ENCODE data around the gene LGALS9.
"Not testable (repeated sequence)": the region's sequence is repeated elsewhere in the genome, so short reads cannot be mapped to it uniquely, and the experiment has no call there.

Gene LGALS9

DNA sequence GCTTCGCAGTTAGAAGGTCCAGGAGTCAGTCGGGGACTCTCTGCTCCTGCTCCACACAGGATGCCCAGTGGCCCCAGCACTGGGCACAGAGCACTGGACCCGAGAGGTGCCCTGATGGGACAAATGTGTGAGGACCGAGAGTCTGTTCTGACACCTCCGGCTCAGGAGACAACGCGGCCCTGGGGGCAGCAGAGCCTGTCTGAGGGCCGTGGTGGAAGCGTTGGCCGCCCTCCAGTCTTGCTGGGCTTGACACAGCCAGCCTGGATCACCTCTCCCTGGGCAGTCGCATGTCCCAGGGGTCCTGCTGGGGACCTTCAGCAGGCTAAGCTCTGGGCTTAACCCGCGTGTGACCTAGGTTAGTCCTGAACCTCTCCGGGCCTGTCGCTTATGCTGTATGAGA, 23.1 kb downstream of the LGALS9 start:
- DNase-seq (ENCODE audit: low read depth, low spot score), result no peak

DNA sequence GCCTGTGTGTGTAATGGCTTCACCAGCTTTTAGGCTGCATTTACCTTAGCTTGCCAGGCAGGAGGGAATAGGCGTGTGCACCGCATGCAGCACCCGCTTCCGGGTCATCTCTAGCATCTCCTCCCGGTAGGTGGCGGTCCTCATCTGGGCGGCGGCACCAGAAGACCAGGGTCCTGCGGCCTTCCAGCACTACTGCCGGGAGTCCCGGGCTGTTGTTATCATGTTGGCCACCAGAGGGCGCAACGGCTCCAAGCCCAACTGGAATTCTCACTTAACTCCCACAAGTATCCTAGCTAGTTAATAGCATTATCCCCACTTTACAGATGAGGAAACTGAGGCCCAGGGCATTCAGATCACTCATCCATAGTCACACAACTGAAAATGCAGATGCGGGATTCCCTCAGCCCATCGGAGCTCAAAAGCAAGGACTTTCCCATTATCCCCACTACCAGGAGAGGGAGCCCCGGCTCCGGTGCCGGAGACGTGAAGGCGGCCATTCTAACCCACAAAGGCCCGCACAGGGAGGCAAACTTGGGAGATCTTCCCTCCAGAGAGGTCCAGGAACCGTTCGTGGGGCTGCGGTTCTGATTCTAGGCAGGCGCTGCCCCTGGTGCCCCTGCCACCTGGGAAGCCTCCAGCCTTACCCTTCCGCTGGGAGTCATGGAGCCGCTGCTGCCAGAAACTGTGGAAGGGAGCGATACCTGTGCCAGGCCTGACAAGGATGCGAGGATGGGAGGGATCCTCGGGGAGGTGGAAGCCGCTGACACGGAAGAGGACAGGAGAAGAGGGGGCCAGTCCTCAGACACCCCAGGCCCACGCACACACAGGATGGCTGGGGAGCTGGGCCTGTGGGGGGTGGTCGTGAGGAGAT, 23.9 kb downstream of the LGALS9 start:
- DNase-seq (ENCODE audit: low read depth, low spot score), result no peak

DNA sequence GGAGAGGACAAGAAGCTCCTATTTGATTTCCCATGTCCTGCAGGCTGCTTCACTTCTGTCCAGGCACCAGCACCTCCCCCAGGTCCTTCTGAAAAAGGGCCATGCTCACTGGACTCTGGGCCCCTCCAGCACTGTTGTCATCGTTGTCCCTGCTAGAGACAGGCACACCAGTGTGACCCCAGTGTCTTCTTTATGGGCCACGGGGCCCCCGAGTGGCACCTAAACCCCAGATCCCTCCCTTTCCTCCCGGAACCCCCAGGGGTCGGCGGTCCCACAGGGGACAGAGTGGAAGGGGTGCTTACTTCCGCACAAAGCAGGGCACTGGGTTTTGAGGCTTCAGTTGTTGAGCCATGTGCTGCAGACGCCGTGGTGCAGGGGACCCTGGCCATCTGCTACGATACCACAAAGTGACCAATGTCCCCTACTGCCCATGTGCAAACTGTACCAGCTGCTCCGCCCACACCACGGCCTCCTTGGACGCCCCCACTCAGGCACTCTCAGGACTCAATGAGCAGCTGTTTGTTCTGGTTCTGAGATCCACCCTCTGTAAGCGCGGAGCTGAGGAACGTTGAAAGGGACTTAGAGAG, 24.6 kb downstream of the LGALS9 start:
- not testable (repeated sequence) for DNase-seq (ENCODE audit: low read depth, low spot score)

DNA sequence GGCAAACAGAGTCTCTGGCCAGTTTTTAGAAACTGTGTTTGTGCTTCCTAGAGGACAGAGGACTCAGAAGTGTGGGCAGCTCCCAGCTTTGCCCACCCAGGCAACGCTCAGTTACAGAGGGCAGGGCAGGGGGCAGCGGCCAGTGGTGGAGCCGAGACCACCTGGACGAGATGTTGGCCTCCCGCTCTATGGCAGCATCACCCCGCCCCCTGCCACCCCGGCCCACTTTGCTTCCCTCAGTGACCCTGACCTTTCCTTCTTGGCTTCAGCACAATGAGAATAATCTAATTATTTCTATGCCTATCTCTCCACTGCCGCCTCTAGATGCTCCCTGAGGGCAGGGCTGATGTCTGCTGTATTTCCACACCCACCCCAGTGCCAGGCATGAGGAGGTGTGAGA, 25.6 kb downstream of the LGALS9 start:
- DNase-seq (ENCODE audit: low read depth, low spot score), result not testable (repeated sequence)

DNA sequence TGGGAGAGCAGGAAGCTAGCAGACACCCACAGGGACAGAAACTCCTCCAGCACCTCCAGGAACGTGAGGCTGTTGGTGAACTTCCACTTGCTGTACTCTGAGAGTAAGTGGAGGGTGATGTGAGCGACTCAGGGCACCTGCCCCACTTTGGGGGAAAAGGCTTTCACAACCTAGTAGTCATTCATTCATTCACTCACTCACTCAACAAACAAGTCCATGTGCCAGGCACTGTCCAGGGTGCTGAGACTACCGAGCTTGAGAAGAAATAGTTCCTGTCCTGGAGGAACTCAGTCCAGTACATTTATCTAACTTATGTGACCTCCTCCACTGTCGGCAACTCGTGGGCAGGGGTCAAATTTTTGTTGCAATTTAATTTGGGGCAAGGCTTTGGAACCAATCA, 26.6 kb downstream of the LGALS9 start:
- no peak for DNase-seq (ENCODE audit: low read depth, low spot score)

DNA sequence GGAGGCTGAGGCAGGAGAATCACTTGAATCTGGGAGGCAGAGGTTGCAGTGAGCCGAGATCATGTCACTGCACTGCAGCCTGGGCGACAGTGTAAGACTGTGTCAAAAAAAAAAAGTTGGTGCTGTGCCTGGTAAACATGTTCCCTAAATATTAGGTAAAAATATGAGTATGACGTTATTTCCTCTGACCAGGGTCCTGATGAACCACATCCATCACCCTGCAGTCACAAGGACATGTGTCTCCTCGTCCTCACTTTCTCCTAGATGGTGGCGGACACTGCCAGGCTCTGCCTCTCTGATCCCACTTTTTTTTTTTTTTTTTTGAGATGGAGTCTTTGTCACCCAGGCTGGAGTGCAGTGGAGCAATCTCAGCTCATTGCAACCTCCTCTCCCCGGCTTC, 28.7 kb downstream of the LGALS9 start:
- DNase-seq (ENCODE audit: low read depth, low spot score), result no peak

DNA sequence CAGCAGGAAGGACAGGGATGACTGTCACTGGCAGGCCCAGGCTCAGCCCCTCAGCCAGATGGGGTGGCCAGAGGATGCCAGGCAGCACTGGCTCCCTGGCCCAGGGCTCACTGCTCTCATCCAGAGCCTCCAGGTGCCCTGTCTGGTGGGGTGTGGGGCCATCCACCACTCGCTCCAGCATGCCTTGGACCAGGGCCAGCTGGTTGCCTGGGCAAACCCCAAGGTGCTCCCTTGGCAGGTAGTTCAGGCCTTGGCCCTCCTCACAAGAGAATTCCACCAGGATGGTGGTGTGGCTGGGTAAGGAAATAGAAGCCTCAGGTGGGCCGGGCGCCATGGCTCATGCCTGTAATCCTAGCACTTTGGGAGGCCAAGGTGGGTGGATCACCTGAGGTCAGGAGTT, 29.4 kb downstream of the LGALS9 start:
- DNase-seq (ENCODE audit: low read depth, low spot score), result no peak

DNA sequence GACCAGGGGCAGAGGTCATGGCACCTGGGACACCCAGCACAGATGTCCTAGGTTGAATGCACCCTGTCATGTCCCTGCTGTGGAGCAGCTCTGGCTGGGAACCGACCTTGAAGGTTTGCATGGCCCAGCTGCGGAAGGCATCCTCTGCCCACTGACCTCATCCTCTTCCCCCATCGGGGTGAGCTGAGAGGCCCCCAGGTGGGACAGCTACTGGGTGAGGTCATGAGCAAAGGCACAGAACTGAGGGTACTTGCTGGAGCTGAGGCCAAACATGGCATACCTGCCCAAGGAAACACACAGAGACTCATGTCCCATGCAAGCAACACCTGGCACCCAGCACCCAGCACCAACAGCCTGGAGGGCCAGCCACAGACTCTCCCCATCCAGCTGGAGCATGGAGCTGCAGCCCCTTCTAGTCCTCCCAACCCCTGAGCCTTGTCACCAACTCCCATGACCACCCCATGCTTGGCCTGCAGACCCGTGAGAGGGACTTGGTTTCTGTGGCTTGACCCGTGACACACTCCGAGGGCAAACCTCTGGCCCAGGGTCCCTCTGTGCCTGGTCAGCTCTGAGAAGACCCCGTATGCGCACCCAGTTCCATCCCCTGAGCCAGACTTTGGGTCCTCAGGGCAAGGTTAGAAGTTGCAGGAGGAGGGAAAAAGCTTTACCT, 33.1 kb downstream of the LGALS9 start:
- no peak for DNase-seq (ENCODE audit: low read depth, low spot score)

DNA sequence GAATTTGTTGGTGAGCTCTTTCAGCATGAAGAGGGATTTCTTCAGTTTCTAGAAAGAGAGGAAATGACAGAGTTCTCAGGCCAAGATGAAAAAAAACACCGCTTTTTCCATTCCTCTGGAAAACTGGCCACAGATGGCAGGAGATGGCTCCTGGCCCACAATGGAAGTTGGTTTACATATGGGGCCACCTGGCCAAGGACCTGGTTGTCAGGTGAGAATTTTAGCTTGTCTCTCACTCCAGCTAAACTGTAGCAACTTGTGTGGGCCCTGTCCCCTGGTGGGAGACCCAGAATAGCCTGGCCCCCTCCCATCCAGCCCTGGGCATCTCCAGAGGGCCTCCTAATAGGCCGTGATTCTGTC, 33.6 kb downstream of the LGALS9 start:
- no peak for DNase-seq (ENCODE audit: low read depth, low spot score)

DNA sequence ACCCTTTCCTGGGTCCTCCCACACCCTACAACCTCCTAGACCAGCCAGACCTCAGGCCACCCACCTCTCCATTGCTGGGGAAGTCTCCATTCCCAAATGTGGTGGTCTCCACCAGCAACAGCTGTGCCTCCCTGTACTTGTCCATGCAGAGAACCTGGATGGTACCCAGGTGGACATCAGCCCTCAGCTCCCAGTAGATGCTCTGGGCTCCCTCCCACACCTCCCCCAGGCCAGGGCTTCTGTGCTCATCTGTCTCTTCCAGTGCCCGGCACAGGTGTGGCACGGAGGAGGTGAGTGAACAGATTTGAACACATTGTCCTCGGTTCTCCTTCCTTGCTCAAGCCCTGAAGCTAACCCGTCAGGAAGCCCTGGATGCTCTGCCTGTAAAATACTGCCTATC, 34.6 kb downstream of the LGALS9 start:
- DNase-seq (ENCODE audit: low read depth, low spot score), result no peak

DNA sequence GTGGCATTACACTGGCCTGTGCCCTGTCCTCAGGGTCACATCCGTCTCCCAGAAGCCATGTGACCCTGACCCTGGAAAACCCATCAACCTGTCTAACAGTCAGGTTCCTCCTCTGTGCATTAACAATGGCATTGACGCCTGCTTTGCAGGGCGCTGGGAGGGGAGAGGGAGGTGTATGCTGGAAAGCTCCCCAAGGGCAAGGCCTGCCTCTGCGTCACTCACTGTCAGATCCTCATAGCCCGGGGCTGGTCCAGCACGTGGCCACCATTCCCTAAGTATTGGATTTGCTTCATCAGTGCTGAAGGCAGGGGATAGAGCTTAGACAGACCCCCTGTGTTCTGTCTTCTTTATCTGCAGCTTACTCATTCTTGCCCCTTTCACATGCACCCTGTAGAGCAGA, 35.3 kb downstream of the LGALS9 start:
- DNase-seq (ENCODE audit: low read depth, low spot score), result not testable (repeated sequence)

DNA sequence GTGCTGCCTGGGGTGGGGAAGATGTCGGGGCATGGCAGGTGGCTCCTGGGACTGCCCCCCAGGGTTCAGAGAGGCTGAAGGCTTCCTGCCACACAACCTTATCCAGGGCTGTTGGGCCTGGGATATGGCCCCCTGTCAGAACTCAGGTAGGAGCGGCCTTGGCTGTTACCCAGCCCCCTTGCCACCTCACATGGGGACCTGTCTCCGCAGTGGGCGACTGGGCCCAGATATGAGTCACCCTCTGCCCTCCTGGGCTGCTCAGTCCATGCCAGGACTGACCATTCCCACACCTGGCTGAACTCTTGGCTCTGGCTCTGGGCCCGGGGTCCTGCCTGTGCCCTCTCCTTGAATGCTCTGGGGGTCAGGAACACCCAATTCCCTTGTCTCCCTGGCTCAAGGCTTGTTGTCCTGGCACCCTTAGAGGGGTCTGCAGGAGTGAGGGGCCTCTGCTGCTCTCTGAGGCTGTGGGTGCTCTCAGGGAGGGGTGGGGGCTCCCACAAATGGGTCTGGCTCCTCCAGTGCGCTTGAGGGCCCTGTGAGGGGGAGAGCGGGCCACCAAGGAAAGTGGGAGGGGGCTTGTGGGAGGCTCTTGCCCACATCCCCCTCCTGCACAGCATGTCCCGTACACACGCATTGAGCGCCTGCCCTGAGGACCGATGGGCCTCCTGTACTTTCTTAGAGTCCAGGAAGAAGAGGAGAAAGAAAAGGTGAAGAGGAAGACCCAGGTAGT, 36.0 kb downstream of the LGALS9 start:
- DNase-seq (ENCODE audit: low read depth, low spot score), result no peak

DNA sequence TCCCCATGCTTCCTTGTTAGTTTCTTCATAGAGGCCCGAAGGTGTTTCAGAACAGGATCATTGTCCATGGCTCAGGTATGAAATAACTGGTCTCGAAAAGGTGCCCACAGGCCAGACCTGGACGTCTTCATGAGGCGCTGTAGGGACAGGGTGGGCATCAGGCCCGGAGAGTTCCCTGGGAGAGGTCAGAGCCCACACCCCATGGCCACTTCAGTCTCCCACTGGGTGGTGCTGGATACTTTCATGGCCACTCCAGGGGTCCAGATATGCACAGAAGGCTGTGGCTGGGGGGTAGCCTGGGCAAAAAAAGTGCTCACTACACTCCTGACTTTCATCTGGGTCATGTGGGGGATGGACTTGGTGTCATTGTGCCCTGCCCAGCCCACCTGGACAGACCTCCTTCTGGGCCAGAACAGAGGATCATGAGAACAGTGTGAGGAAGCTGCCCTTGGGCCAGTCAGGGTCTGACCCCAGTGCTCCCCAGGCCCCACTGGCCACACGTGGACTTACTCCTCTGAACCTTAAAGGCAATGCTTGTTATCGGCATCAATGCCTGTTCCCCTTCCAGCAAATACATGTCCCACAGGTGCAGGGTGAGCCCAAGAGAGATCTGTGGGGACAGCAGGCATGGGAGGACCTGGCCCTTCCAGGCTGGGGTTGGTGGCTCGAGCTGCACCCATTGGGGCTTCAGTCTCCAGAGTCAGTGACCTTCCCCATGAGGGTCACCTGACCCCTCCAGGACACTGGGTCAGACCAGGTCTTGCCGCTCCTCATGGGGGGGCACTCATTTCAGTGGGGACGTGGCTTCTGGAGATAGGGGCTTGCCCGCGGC, 36.9 kb downstream of the LGALS9 start:
- no peak for DNase-seq (ENCODE audit: low read depth, low spot score)

DNA sequence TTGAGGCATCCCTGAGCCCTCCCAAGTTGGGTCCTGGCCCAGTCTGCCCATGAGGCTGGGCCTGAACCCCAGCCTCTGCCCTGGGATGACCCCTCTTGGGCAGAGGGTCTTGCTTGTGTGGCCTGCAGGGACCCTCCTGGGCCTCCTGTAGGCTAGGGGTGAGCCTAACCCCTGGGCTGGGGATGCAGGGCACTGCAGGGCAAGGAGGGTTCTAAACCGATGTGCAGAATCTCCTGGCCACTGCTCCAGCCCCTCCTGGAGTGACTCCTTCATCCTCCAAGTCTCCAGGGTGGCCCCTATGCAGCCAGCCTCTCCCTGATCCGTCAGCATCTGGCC, 37.5 kb downstream of the LGALS9 start:
- DNase-seq (ENCODE audit: low read depth, low spot score), result no peak

DNA sequence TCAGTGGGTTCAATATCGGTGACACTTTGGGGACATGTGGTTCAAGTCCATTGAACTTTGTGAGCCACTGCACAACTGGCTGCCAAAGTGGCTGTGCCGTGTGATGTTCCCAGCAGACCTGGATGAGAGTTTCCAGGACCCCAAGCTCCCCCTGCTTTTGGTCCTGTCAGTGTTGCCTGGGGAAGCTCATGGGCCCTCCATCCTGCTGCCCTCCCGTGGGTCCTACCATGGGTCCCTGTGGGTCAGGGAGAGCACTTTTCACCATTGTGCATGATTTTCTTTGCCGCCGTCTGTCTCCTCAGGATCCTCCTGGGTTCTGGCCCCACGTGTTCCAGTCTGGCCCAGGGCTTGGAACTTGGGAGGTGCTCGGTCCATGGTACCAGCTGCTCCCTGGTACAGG, 38.1 kb downstream of the LGALS9 start:
- DNase-seq (ENCODE audit: low read depth, low spot score), result no peak

DNA sequence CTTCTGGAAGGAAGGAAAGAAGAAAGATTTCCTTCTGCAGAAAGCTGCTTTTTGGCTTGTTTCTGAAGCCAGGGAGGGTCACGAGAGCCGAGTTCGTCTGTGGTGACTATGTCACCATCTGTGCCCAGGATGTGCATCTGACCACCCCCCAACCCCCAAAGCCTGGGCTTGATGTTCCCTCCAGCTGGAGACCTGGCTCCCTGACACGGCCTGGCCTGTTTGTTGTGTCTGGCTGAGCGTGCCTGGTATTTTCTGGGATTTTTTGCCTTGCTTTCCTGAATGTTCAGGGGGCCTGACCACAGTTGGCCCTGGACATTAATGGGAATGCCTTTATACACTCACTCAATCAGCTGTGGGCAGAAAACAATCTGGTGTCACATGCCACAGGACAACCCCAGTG, 38.9 kb downstream of the LGALS9 start:
- DNase-seq (ENCODE audit: low read depth, low spot score), result no peak

DNA sequence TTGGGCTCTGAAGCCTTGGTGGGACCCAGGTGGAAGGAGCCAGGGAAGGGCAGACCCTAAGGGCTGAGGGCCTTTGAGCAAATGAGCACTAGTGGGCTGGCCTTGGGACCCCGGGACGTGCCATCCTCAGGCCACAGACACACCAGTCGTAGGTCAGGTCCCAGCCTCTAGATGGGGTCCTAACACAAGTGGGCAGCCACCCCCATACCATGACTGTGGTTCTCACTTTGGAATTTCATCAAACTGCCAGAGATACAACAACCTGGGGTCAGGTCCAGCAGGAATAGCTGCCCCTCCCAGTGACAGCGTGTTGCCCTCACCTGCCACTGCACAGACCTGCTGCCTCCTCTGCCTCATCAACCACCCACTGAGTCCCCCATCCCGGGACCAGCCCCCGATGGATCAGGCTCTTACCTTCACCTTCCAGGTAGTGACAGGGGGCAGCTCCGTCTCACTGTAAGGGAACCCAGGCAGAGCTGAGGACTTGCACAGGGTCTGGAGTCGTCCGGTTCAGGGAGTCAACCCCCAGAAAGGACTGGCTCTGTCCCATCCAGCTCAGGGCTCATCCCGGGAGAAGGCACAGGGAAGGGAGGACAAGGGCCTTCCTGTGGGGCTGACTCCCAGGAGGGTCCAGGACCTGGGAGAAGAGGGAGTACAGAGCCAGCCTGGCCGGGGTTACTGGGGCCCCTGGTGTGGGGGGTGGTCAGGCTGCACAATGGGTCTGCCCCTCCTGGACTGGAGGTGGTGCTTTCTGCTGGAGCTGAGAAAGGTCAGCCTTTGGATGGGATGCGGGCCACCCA, 40.0 kb downstream of the LGALS9 start:
- no peak for DNase-seq (ENCODE audit: low read depth, low spot score)

DNA sequence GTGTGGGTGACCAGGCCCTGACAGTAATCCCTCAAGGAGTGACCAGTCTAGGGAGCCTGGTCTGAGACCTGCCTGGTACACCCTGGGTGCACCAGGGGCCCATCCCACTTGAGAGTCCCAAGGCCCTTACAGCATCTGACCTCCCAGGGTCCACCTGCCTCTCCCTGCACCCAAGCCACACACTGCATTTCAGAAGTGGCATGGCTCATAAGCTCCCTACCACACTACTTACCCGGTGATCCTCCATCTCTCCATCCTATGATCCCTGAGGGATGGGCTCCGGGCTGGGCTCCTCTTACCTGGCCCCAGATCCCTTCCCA, 40.6 kb downstream of the LGALS9 start:
- DNase-seq (ENCODE audit: low read depth, low spot score), result no peak

DNA sequence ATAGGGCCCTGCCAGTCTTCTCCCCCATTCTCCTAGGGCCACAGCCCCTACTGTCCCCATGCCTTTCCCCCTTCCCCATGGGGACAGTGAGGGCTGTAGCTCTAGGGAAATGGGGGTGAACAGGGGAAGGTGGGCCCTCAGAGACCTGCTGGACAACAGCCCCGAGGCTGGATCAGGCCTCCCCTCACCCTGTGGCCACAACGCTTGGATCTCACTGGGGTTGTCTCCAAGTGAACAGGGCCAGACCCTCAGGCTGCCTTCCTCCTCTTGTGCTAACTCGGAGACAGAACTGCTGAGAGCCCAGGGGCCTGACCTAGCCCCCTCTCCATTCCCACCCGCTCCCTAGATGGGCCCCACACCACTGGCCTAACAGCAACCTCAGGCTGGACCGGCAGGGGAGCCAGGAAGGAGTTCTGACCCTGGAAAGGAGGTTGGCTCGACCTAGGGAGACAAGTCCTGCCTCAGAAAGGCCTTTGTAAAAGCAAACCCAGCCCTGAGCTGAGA, 41.0 kb downstream of the LGALS9 start:
- DNase-seq (ENCODE audit: low read depth, low spot score), result not testable (repeated sequence)

DNA sequence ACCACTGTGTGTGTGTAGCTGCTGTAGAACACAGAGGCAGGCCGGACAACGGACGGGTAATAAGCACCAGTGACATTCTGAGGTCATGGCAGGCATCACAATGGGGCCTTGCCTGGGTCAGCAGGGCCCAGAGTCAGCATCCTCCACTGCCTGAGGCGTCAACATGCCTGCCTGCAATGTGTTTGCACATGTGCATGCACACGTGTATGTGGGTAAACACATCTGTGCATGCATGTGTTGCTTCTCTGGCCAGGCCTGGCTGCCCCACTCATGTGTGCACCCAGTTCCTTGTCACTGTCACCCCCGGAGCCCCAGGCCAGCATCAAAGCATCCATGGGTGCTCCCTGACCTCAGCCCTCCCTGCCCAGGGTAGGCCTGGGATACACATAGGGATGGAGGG, 43.3 kb downstream of the LGALS9 start:
- no peak for DNase-seq (ENCODE audit: low read depth, low spot score)

DNA sequence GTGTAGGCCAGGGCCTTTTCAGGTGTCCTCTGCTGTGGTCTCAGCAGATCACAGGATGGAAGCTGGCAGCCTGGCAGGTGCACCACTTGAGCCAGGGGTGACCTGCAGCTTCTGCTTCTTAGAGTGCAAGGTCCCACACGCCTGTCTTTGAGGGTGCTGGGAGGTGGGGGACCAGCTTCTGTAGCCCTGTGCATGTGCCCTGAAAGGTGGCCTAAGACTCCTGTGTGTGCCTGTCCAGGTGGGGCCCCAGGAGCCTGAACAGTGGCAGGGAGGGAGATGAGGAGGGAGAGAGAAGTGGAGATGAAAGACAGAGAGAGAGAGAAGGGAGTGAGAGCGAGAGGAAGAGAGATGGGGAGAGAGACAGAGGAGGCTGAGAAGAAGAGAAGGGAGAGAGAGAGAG, 46.2 kb downstream of the LGALS9 start:
- DNase-seq (ENCODE audit: low read depth, low spot score), result no peak
